IMR-90 (cell line): ENCODE data around the gene IGFBPL1. TPM values are rescaled to one million over a fixed set of nuclear protein-coding genes. Genes with fewer than 3 reads are reported as not detected.

Experiments used
- ATAC-seq: fragments of 200-7000 bp; cut with Tn5 transposase; 2 replicates; pipeline ENCODE4 v1.9.1; 2020; ENCODE audit warnings: low read depth, mild to moderate bottlenecking, moderate library complexity
- BruUV-seq: library from RNA; stranded (reverse); fragments of 400-500 nt; replicated peaks from 2 replicates; lab custom pipeline; 2021; lab: Mats Ljungman, UMichigan
- CTCF ChIA-PET: fragments of 300-600 bp; formaldehyde crosslinking; extraction: SDS; loops from one replicate; lab custom pipeline; 2021; ENCODE audit warnings: antibody characterized with exemption; lab: Yijun Ruan, JAX
- POLR2A ChIA-PET: fragments of 300-600 bp; sonication (Branson Sonifier 250); formaldehyde crosslinking; loops from one replicate; lab custom pipeline; 2022; ENCODE audit warnings: antibody characterized with exemption; ENCODE audit not compliant: unreplicated experiment; lab: Charles Lee
- DNase-seq: peaks from one replicate; pipeline ENCODE4 v3.0.0; 2013
- H2AFZ ChIP-seq: replicated peaks from 2 replicates; pipeline ENCODE3; 2013; ENCODE audit warnings: low read length, mild to moderate bottlenecking; ENCODE audit not compliant: poor library complexity
- H2AK5ac ChIP-seq: 2 replicates; pipeline ENCODE4 v1.6.1; 2013; ENCODE audit warnings: low read depth, low read length, inconsistent platforms
- H2AK9ac ChIP-seq: replicated peaks from 2 replicates; pipeline ENCODE3; 2013; ENCODE audit warnings: mild to moderate bottlenecking, low read depth, low read length, moderate library complexity; ENCODE audit not compliant: poor library complexity
- H2BK120ac ChIP-seq: 2 replicates; pipeline ENCODE4 v1.6.1; 2013; ENCODE audit warnings: low read depth, low read length, inconsistent platforms
- H2BK15ac ChIP-seq: 3 replicates; pipeline ENCODE4 v1.6.1; 2013; ENCODE audit warnings: low read depth, low read length, inconsistent platforms
- H2BK20ac ChIP-seq: 2 replicates; pipeline ENCODE4 v1.6.1; 2013; ENCODE audit warnings: low read depth, mild to moderate bottlenecking, inconsistent platforms, low read length, moderate library complexity
- H2BK5ac ChIP-seq: 2 replicates; pipeline ENCODE4 v1.6.1; 2013; ENCODE audit warnings: mild to moderate bottlenecking, low read depth, low read length, inconsistent platforms; ENCODE audit not compliant: poor library complexity, severe bottlenecking
- H3K14ac ChIP-seq: replicated peaks from 2 replicates; pipeline ENCODE4 v1.6.1; 2013; ENCODE audit warnings: low read depth, low read length, inconsistent platforms
- H3K18ac ChIP-seq: 2 replicates; pipeline ENCODE4 v1.6.1; 2013; ENCODE audit warnings: low read depth, low read length, control low read depth
- H3K23ac ChIP-seq: 2 replicates; pipeline ENCODE4 v1.6.1; 2013; ENCODE audit warnings: low read depth, low read length, inconsistent platforms
- H3K27ac ChIP-seq: 2 replicates; pipeline ENCODE4 v1.5.1; 2013; ENCODE audit warnings: mild to moderate bottlenecking, control low read depth, low read length; ENCODE audit not compliant: insufficient read depth
- H3K27me3 ChIP-seq: 2 replicates; pipeline ENCODE4 v1.6.1; 2013; ENCODE audit warnings: low read length; ENCODE audit not compliant: control insufficient read depth, insufficient read depth
- H3K36me3 ChIP-seq: 2 replicates; pipeline ENCODE4 v1.6.1; 2013; ENCODE audit warnings: low read length, mixed read lengths; ENCODE audit not compliant: control insufficient read depth, insufficient read depth
- H3K4ac ChIP-seq: 2 replicates; pipeline ENCODE4 v1.6.1; 2013; ENCODE audit warnings: low read depth, low read length, inconsistent platforms
- H3K4me1 ChIP-seq: 2 replicates; pipeline ENCODE4 v1.6.1; 2013; ENCODE audit warnings: low read length, mixed read lengths; ENCODE audit not compliant: control insufficient read depth, insufficient read depth
- H3K4me2 ChIP-seq: 2 replicates; pipeline ENCODE4 v1.6.1; 2013; ENCODE audit warnings: low read depth, mild to moderate bottlenecking, control low read depth, low read length, moderate library complexity
- H3K4me3 ChIP-seq: 2 replicates; pipeline ENCODE4 v1.5.1; 2013; ENCODE audit warnings: low read depth, mild to moderate bottlenecking, control low read depth, low read length, moderate library complexity; ENCODE audit not compliant: insufficient read depth
- H3K56ac ChIP-seq: 2 replicates; pipeline ENCODE4 v1.6.1; 2013; ENCODE audit warnings: low read length, inconsistent platforms; ENCODE audit not compliant: insufficient read depth; ENCODE audit errors: extremely low read depth
- H3K79me1 ChIP-seq, 2 experiments: 2 replicates each; pipeline ENCODE4 v1.6.1; 2013; ENCODE audit warnings: low read length in 2 of 2, inconsistent platforms in 1 of 2, low read depth in 1 of 2
- H3K9ac ChIP-seq: 2 replicates; pipeline ENCODE4 v1.6.1; 2013; ENCODE audit warnings: low read depth, low read length, control low read depth
- H3K9me1 ChIP-seq: 2 replicates; pipeline ENCODE4 v1.6.1; 2013; ENCODE audit warnings: low read length, inconsistent platforms; ENCODE audit not compliant: insufficient read depth
- H3K9me3 ChIP-seq: 2 replicates; pipeline ENCODE4 v1.6.1; 2013; ENCODE audit warnings: low read length; ENCODE audit not compliant: control insufficient read depth, insufficient read depth
- H4K20me1 ChIP-seq: 2 replicates; pipeline ENCODE4 v1.6.1; 2013; ENCODE audit warnings: low read length, inconsistent platforms; ENCODE audit not compliant: insufficient read depth
- H4K5ac ChIP-seq: 2 replicates; pipeline ENCODE4 v1.6.1; 2013; ENCODE audit warnings: mild to moderate bottlenecking, low read depth, low read length, control low read depth
- H4K8ac ChIP-seq, 2 experiments: 2 replicates each; pipeline ENCODE4 v1.6.1; 2013; ENCODE audit warnings: low read depth in 2 of 2, low read length in 2 of 2, control low read depth in 1 of 2, inconsistent platforms in 1 of 2
- H4K91ac ChIP-seq: 2 replicates; pipeline ENCODE4 v1.6.1; 2013; ENCODE audit warnings: low read depth, low read length, inconsistent platforms; ENCODE audit not compliant: insufficient read depth
- CEBPB ChIP-seq: IDR thresholded peaks from 2 replicates; pipeline ENCODE4 v1.6.1; 2012; ENCODE audit warnings: low read depth, low read length, improper control_type of control experiment
- CHD1 ChIP-seq: IDR thresholded peaks from 2 replicates; pipeline ENCODE4 v1.6.1; 2012; ENCODE audit warnings: low read depth, low read length, improper control_type of control experiment
- FOS ChIP-seq: fragments of 150-350 bp; IDR thresholded peaks from 2 replicates; pipeline ENCODE4 v1.6.1; 2016; ENCODE audit warnings: low read depth, low read length
- MAZ ChIP-seq: IDR thresholded peaks from 2 replicates; pipeline ENCODE4 v1.6.1; 2012; ENCODE audit warnings: low read depth, mild to moderate bottlenecking, low read length, improper control_type of control experiment, moderate library complexity, borderline replicate concordance
- MXI1 ChIP-seq: IDR thresholded peaks from 2 replicates; pipeline ENCODE4 v1.6.1; 2012; ENCODE audit warnings: low read depth, mild to moderate bottlenecking, low read length, moderate library complexity, borderline replicate concordance
- RAD21 ChIP-seq: IDR thresholded peaks from 2 replicates; pipeline ENCODE4 v1.6.1; 2012; ENCODE audit warnings: low read length, improper control_type of control experiment
- RCOR1 ChIP-seq: IDR thresholded peaks from 2 replicates; pipeline ENCODE4 v1.6.1; 2012; ENCODE audit warnings: mild to moderate bottlenecking, low read length, improper control_type of control experiment; ENCODE audit not compliant: insufficient replicate concordance
- RFX5 ChIP-seq: IDR thresholded peaks from 2 replicates; pipeline ENCODE4 v1.8.0; 2012; ENCODE audit warnings: low read depth, mild to moderate bottlenecking, low read length, moderate library complexity
- WGBS, 2 experiments: methylation state at CpG; one replicate each; pipeline versions ENCODE4 v1.1.5 to v1.1.7; 2013; ENCODE audit warnings: missing lambda C conversion rate in 2 of 2; ENCODE audit not compliant: insufficient read length in 1 of 2; ENCODE audit errors: extremely low coverage in 2 of 2; 5-methylcytosine and 5-hydroxymethylcytosine counted together
- dilution Hi-C: fragments of 300-500 bp; cut with HindIII; formaldehyde crosslinking; loops from one replicate; pipeline ENCODE4 v1.14.3; 2018; ENCODE audit warnings: low sequenced_read_pairs; ENCODE audit not compliant: unreplicated experiment
- in situ Hi-C: fragments of 300-500 bp; cut with MboI; formaldehyde crosslinking; loops from 3 replicates; pipeline ENCODE4 v1.14.3; 2019; ENCODE audit warnings: low sequenced_read_pairs, inconsistent platforms, mixed read lengths
- intact Hi-C: fragments of 100-400 bp; cut with micrococcal nuclease; formaldehyde crosslinking; loops from 2 replicates; pipeline ENCODE4 v1.10.0; 2022
- polyA plus RNA-seq, 3 experiments: library from polyadenylated mRNA; depleted of rRNA; stranded (reverse); fragments of >200 nt; gene quantifications; 2 replicates each; pipeline ENCODE4 v1.2.3, GENCODE V29; 2012; ENCODE audit warnings: low replicate concordance in 1 of 3
- total RNA-seq: library from RNA; depleted of rRNA; stranded (reverse); fragments of >200 nt; gene quantifications from 2 replicates; pipeline ENCODE4 v1.2.3, GENCODE V29; 2012
- TF ChIP-seq, protein P1 (sequence below): conservative IDR thresholded peaks from 2 replicates; pipeline ENCODE4 v1.5.1; 2012; ENCODE audit warnings: mild to moderate bottlenecking, low read depth, low read length, improper control_type of control experiment
- TF ChIP-seq, protein P2 (sequence below): fragments of 150-350 bp; IDR thresholded peaks from 2 replicates; pipeline ENCODE4 v1.6.1; 2017; ENCODE audit warnings: mild to moderate bottlenecking, antibody characterized with exemption, low read length, low read depth

IGFBPL1 gene
- total and polyA plus RNA-seq, 2 of the 4 experiments (the other 2 are of a cell fraction), result not detected

DNA sequence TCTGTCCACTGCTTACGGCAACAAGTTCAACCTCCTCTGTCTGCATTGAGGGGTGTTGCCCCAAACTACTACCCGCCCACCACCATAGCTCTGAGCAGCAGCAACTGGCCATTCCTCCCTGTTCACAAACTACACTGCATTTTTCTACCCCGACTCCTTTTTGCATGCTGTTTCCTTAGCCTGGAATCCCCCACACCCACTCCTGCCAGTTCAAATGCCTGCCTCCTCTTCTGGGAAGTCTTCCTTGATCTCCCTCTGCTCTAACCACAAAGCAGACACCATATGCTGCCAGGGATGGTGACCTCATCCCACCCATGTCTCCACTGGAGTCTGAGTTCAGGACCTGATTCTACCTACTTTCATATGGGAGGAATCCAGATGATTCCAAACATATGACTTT lies 18.5 kb downstream of the IGFBPL1 start:
- in situ Hi-C loops, result no loop called here
- H3K18ac ChIP-seq, result no peak overlapping the region
- no peak overlapping the region for H2BK15ac ChIP-seq
- no peak overlapping the region for H4K91ac ChIP-seq
- peaks cover 65% of the 10 kb centered on the region for H3K27me3 ChIP-seq
- no peak overlapping the region for H3K9ac ChIP-seq
- no peaks in the 10 kb centered on the region for H3K9me3 ChIP-seq
- no TSS peak for BruUV-seq
- no peak overlapping the region for H3K4me2 ChIP-seq
- H3K14ac ChIP-seq, result no peak overlapping the region
- H3K56ac ChIP-seq, result no peak overlapping the region
- H3K4ac ChIP-seq, result no peak overlapping the region
- H3K36me3 ChIP-seq, result no peaks in the 10 kb centered on the region
- no peak overlapping the region for H2BK120ac ChIP-seq
- H4K5ac ChIP-seq, result no peak overlapping the region
- no peak overlapping the region for H2AK9ac ChIP-seq
- no peak overlapping the region for H2BK20ac ChIP-seq
- H3K9me1 ChIP-seq, result no peaks in the 10 kb centered on the region; the same call in 1 of the 2 replicates
- no peak overlapping the region for H3K27ac ChIP-seq
- DNase-seq (peak; percentile 21), ATAC-seq (no peak)
- H4K8ac ChIP-seq, result no peak overlapping the region
- no peaks in the 10 kb centered on the region for H3K4me1 ChIP-seq
- 33% methylated on average over 1 of the region's 3 CpGs; no CpG with 5 or more reads in 1 of the 2 experiments for WGBS, 2 experiments
- intact Hi-C loops, result loop anchor here (10.0 kb wide), 3 partner anchors 59 to 921 kb away; partner anchors contain the start of gene POLR1E
- POLR2A ChIA-PET, result no interaction called here
- H2BK5ac ChIP-seq, result no peak overlapping the region
- CTCF ChIA-PET, result interaction anchor here (0.6 kb wide), 1 partner anchor 14 kb away, joined by 4 read pairs; no protein-coding TSS in a partner anchor
- TF ChIP-seq RFX5 (no peak), CHD1 (no peak), FOS (no peak), CEBPB (no peak), RAD21 (no peak), RCOR1 (no peak), MXI1 (no peak), MAZ (no peak)
- TF ChIP-seq, protein P1, sequence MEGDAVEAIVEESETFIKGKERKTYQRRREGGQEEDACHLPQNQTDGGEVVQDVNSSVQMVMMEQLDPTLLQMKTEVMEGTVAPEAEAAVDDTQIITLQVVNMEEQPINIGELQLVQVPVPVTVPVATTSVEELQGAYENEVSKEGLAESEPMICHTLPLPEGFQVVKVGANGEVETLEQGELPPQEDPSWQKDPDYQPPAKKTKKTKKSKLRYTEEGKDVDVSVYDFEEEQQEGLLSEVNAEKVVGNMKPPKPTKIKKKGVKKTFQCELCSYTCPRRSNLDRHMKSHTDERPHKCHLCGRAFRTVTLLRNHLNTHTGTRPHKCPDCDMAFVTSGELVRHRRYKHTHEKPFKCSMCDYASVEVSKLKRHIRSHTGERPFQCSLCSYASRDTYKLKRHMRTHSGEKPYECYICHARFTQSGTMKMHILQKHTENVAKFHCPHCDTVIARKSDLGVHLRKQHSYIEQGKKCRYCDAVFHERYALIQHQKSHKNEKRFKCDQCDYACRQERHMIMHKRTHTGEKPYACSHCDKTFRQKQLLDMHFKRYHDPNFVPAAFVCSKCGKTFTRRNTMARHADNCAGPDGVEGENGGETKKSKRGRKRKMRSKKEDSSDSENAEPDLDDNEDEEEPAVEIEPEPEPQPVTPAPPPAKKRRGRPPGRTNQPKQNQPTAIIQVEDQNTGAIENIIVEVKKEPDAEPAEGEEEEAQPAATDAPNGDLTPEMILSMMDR, result no peak
- TF ChIP-seq, protein P2, sequence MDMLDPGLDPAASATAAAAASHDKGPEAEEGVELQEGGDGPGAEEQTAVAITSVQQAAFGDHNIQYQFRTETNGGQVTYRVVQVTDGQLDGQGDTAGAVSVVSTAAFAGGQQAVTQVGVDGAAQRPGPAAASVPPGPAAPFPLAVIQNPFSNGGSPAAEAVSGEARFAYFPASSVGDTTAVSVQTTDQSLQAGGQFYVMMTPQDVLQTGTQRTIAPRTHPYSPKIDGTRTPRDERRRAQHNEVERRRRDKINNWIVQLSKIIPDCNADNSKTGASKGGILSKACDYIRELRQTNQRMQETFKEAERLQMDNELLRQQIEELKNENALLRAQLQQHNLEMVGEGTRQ, result no peak
- H4K20me1 ChIP-seq, result no peaks in the 10 kb centered on the region; the same call in 1 of the 2 replicates
- no peak overlapping the region for H3K23ac ChIP-seq
- no peak overlapping the region for H3K4me3 ChIP-seq
- dilution Hi-C loops, result no loop called here
- H2AK5ac ChIP-seq, result no peak overlapping the region
- H2AFZ ChIP-seq, result no peak overlapping the region
- no peaks in the 10 kb centered on the region for H3K79me1 ChIP-seq
